ENCODE data around the gene ARAF.

GRCh38 chrX:47571896-47572295 lies 10.9 kb downstream of the ARAF start:
- TF ChIP-seq, protein P1, sequence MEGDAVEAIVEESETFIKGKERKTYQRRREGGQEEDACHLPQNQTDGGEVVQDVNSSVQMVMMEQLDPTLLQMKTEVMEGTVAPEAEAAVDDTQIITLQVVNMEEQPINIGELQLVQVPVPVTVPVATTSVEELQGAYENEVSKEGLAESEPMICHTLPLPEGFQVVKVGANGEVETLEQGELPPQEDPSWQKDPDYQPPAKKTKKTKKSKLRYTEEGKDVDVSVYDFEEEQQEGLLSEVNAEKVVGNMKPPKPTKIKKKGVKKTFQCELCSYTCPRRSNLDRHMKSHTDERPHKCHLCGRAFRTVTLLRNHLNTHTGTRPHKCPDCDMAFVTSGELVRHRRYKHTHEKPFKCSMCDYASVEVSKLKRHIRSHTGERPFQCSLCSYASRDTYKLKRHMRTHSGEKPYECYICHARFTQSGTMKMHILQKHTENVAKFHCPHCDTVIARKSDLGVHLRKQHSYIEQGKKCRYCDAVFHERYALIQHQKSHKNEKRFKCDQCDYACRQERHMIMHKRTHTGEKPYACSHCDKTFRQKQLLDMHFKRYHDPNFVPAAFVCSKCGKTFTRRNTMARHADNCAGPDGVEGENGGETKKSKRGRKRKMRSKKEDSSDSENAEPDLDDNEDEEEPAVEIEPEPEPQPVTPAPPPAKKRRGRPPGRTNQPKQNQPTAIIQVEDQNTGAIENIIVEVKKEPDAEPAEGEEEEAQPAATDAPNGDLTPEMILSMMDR (IDR thresholded peaks at IDR 0.05): no peak
- no peak for TF ChIP-seq EP300 (IDR thresholded peaks at IDR 0.05)
- no peak for TF ChIP-seq POLR2AphosphoS5 (IDR thresholded peaks at IDR 0.05)

Measured in gastroesophageal sphincter (tissue), 3 donors.